Measurements from ENCODE around the gene FAM20A. TPM values are rescaled to one million over a fixed set of nuclear protein-coding genes. Genes with fewer than 3 reads are reported as not detected.
A peak's percentile ranks its signal among the peaks of the same experiment; 100 is the strongest.

The FAM20A gene
- total RNA-seq, 1 donor from 2014 or later = 0.37 TPM

- Mint-ChIP-seq H3K27ac (ENCODE audit: unreplicated experiment) (no peak overlapping the region), H3K4me1 (ENCODE audit: low read depth, unreplicated experiment) (no peaks in the 10 kb centered on the region), H3K9me3 (ENCODE audit: unreplicated experiment) (peaks cover 1% of the 10 kb centered on the region), H3K4me3 (ENCODE audit: unreplicated experiment) (no peak overlapping the region), H3K27me3 (ENCODE audit: unreplicated experiment) (peaks cover 8% of the 10 kb centered on the region), H3K36me3 (ENCODE audit: unreplicated experiment) (peaks cover 11% of the 10 kb centered on the region)
- no peak for DNase-seq
- TF ChIP-seq CTCF (IDR thresholded peaks at IDR 0.05; ENCODE audit: partially characterized antibody, unreplicated experiment) = no peak
These were observed 4.7 kb upstream of the FAM20A start for GRCh38 chr17:68605914-68606313.

DNA sequence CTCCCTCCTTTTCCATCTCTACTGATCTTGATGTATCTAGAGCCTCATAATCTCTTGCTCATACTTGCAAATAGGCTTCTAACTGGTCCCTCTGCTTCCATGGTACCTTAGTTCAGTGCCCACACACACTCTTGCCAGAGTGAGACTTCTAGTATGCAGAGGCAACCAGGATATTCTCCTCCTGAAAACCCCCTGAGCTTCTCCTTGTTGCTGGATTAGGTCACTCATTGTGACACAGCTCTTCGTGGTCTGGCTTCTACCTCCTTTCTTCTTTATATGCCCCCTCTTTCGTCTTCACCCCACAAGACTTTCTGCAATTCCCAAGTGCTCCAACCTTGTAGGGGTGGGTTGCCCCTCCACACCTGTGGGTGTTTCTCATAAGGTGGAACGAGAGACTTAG is 2.5 kb upstream of the FAM20A start:
- no peak for DNase-seq
- Mint-ChIP-seq H3K4me1 (ENCODE audit: low read depth, unreplicated experiment) (no peaks in the 10 kb centered on the region), H3K36me3 (ENCODE audit: unreplicated experiment) (peaks cover 6% of the 10 kb centered on the region), H3K9me3 (ENCODE audit: unreplicated experiment) (peaks cover 3% of the 10 kb centered on the region), H3K27me3 (ENCODE audit: unreplicated experiment) (peaks cover 17% of the 10 kb centered on the region), H3K4me3 (ENCODE audit: unreplicated experiment) (no peak overlapping the region), H3K27ac (ENCODE audit: unreplicated experiment) (no peak overlapping the region)
- TF ChIP-seq CTCF (IDR thresholded peaks at IDR 0.05; ENCODE audit: partially characterized antibody, unreplicated experiment) = no peak

- DNase-seq = no peak
- H3K4me3 Mint-ChIP-seq (ENCODE audit: unreplicated experiment) = no peak overlapping the region
- peaks cover 6% of the 10 kb centered on the region for H3K36me3 Mint-ChIP-seq (ENCODE audit: unreplicated experiment)
- H3K27ac Mint-ChIP-seq (ENCODE audit: unreplicated experiment) = no peak overlapping the region
- H3K4me1 Mint-ChIP-seq (ENCODE audit: low read depth, unreplicated experiment) = no peaks in the 10 kb centered on the region
- H3K9me3 Mint-ChIP-seq (ENCODE audit: unreplicated experiment) = peaks cover 3% of the 10 kb centered on the region
- TF ChIP-seq CTCF (IDR thresholded peaks at IDR 0.05; ENCODE audit: partially characterized antibody, unreplicated experiment) = no peak
- H3K27me3 Mint-ChIP-seq (ENCODE audit: unreplicated experiment) = peaks cover 18% of the 10 kb centered on the region
These were observed 1.9 kb upstream of the FAM20A start for GRCh38 chr17:68603027-68603426.

- H3K27me3 Mint-ChIP-seq (ENCODE audit: unreplicated experiment) = peaks cover 20% of the 10 kb centered on the region
- no peak overlapping the region for H3K27ac Mint-ChIP-seq (ENCODE audit: unreplicated experiment)
- TF ChIP-seq CTCF (IDR thresholded peaks at IDR 0.05; ENCODE audit: partially characterized antibody, unreplicated experiment) = no peak
These were observed 1.1 kb upstream of the FAM20A start for GRCh38 chr17:68602289-68602688.

GRCh38 chr17:68601565-68602288 is 560 bp upstream of the FAM20A start:
- Mint-ChIP-seq H3K4me3 (ENCODE audit: unreplicated experiment) (peak overlapping the region; percentile 72), H3K4me1 (ENCODE audit: low read depth, unreplicated experiment) (no peaks in the 10 kb centered on the region), H3K27me3 (ENCODE audit: unreplicated experiment) (peaks cover 20% of the 10 kb centered on the region), H3K27ac (ENCODE audit: unreplicated experiment) (no peak overlapping the region), H3K9me3 (ENCODE audit: unreplicated experiment) (peaks cover 6% of the 10 kb centered on the region), H3K36me3 (ENCODE audit: unreplicated experiment) (no peaks in the 10 kb centered on the region)
- DNase-seq = no peak
- no peak for TF ChIP-seq CTCF (IDR thresholded peaks at IDR 0.05; ENCODE audit: partially characterized antibody, unreplicated experiment)

More at GRCh38 chr17:68602289-68602688, 1.1 kb upstream of the FAM20A start:
- Mint-ChIP-seq H3K36me3 (ENCODE audit: unreplicated experiment) (peaks cover under 1% of the 10 kb centered on the region), H3K4me1 (ENCODE audit: low read depth, unreplicated experiment) (no peaks in the 10 kb centered on the region), H3K4me3 (ENCODE audit: unreplicated experiment) (peak overlapping the region; percentile 72), H3K9me3 (ENCODE audit: unreplicated experiment) (peaks cover 6% of the 10 kb centered on the region)
- no peak for DNase-seq

Data from glutamatergic neuron (in vitro differentiated cells).